ENCODE data around the gene BPIFA2.

BPIFA2 gene

DNA sequence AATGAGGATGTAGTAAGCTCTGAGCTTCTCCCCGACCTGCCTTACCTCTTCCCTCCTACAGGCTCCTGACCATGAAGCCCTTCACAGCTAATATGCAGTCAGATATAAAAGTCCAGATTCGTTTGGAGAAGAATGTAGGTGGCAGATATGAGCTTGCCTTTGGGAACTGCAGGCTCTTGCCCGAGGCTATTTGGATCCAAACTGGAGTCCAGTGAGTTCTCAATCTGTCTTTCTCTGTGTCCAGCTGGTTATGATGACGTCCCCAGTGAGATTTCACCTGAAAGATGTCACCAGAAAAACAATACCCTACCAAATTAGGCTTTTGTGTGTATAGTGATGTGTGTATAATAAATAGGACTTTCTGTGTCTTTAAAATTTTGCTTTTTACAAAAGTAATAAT is 34.5 kb downstream of the BPIFA2 start:
- DNase-seq (ENCODE audit: low spot score) = no peak

DNA sequence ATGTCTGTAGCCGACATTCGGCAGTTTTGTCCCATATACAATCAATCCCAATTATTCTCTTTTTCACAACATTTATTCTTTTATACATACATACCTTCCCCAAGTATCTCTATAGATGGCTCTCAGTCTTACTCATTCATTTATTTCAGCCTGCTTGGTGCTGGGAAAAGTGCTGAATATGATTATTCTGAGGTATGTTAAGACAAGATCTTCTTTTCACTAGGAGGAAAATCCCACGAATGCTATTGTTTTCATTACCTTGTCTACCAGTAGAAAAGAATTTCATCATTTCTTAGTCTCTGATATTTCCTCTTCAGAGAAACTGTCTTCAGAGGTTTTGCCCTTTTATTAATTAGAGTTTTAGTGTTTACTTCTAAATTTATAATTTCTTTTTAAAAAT is 35.5 kb downstream of the BPIFA2 start:
- DNase-seq (ENCODE audit: low spot score) = no peak

GRCh38 chr20:33209789-33210188 is 41.8 kb downstream of the BPIFA2 start:
- no peak for DNase-seq (ENCODE audit: low spot score)

- no peak for DNase-seq (ENCODE audit: low spot score)
Measured at GRCh38 chr20:33210371-33210770, 42.4 kb downstream of the BPIFA2 start.

DNA sequence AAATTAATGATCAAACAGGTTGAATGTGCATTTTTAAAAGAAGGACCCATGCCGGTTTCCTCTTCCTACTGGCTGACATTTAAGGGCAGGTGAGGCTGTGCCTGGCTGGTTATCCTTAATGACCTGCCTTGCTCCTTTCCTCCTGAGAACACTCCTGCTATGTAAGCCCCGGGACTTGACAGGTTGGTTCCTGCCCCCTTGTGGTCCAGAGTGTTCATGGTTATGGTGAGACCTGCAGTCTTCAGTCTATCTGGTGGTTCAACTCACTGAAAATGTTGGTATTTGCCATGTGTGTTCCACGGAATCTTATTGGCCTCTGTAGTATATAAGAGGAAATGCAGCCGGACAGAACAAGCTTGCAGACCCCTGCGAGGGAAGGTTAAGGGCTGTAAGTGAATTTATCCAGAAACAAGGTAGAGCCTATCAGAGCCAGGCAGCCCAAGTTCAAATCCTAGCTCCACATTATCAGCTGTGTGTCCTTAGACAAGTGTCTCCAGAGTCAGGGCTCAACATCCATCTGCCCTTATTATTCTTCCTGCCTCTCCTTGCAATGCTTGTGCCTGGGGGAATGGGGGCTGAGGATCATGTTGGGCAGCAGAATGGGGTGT is 44.0 kb downstream of the BPIFA2 start:
- peak; percentile 86 for DNase-seq (ENCODE audit: low spot score)

DNA sequence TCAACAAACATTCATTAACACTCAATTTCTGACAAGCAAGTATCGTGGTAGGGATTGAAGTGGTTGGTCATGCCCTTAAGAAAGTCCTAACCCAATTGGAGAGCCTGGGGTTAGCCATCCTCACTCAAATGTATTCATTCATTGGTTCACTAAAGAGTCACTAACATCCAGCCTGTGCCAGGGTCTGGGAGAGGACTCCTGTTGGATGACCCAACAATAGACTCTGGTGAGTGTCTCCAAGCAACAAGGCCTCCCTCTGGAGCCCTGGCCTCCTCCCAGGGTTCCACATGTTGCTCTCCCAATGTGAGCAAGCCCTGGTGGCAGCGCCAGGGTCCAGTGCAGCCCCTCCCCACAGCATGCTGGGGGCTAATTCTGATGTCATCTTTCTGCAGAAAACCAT is 49.1 kb downstream of the BPIFA2 start, which contains the start of gene BPIFA3:
TSS of gene BPIFA3 (plus strand) at position 301 of the 400 bp plus-strand sequence. CDS start 185 bp downstream, outside the sequence.
- DNase-seq (ENCODE audit: low spot score) = no peak

DNA sequence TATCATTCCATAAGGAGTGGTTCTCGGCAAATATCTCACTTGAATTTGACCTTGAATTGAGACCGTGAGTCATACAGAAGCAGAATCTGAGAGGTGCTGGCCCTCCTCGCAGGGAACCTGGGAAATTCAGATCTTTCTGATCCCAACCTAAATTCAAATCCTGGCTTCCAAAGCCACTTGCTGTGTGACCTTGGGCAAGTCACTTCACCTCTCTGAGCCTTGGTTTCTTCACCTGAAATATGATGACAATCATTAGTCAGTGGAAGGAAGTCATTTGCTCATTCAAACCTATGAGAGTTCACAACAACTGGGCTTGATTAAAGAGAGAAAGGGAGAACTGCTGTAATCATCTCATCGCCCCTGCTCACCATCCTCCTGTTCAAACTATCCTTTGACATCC is 56.4 kb downstream of the BPIFA2 start:
- DNase-seq (ENCODE audit: low spot score) = no peak

DNA sequence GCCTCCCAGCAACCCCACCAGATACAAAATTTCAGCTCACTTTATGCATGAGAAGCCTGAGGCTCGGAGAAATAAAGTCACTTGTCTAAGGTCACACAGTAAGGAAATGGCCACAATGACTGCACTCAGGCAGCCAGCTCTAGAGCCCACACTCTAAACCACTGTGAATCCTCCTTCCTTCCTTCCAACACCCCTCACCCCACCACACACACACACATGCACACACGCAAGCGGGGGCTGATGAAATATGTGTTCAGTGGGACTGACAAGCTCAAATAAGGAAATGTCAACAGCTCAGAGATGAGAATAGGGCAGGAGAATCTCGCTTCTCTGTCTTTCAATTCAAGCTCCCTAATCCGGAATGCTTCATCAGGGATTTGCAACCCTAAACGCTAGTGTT is 61.9 kb downstream of the BPIFA2 start:
- DNase-seq (ENCODE audit: low spot score) = no peak
